Lower lobe of right lung (tissue), 2 donors: ENCODE results near the gene NDUFAF4. TPM values are rescaled to one million over a fixed set of nuclear protein-coding genes. Genes with fewer than 3 reads are reported as not detected.

ENCODE experiments used
- ATAC-seq, 2 donors: fragments of 200-7000 bp; cut with Tn5 transposase; one replicate each; pipeline ENCODE4 v1.9.1; 2020 to 2022; ENCODE audit warnings: mild to moderate bottlenecking in 2 of 2, moderate library complexity in 2 of 2
- DNase-seq: peaks from one replicate; pipeline ENCODE4 v3.0.0-alpha.2; 2020
- H3K27ac ChIP-seq: fragments of 200-600 bp; one replicate; pipeline ENCODE4 v1.8.0; 2022
- H3K27me3 ChIP-seq: fragments of 200-600 bp; one replicate; pipeline ENCODE4 v1.8.0; 2022; ENCODE audit warnings: low read depth
- H3K36me3 ChIP-seq: fragments of 200-600 bp; one replicate; pipeline ENCODE4 v1.8.0; 2022; ENCODE audit warnings: mild to moderate bottlenecking
- H3K4me1 ChIP-seq: fragments of 200-600 bp; one replicate; pipeline ENCODE4 v1.8.0; 2022
- H3K4me3 ChIP-seq: fragments of 200-600 bp; one replicate; pipeline ENCODE4 v1.8.0; 2022; ENCODE audit warnings: mild to moderate bottlenecking
- H3K9me3 ChIP-seq: fragments of 200-600 bp; one replicate; pipeline ENCODE4 v1.8.0; 2022
- CTCF ChIP-seq: fragments of 200-600 bp; IDR thresholded peaks from one replicate; pipeline ENCODE4 v1.8.0; 2022; ENCODE audit warnings: antibody characterized with exemption, mild to moderate bottlenecking
- intact Hi-C: fragments of 100-400 bp; cut with DNase I; formaldehyde crosslinking; loops from one replicate; pipeline ENCODE4 v1.11.0; 2022
- total RNA-seq: library from RNA; stranded (reverse); fragmentation: NEBNext Ultra II Directional; extraction: Animal tissue kit (Norgen Biotek cat#: 25700); gene quantifications from one replicate; pipeline ENCODE4 v1.2.1, GENCODE V29; 2021
- donor health status: DM: no; HTN: yes; CAD: no; lungs with severe emphysema.

NDUFAF4 gene
- total RNA-seq, 1 donor from 2014 or later = 20.4 TPM

GRCh38 chr6:96899451-96899998, 1.8 kb upstream of the NDUFAF4 start:
- no peaks in the 10 kb centered on the region for H3K36me3 ChIP-seq
- DNase-seq = no peak
- intact Hi-C loops = no loop called here
- TF ChIP-seq CTCF = no peak
- H3K27ac ChIP-seq = no peak overlapping the region
- H3K4me1 ChIP-seq = peaks cover 25% of the 10 kb centered on the region
- no peaks in the 10 kb centered on the region for H3K27me3 ChIP-seq
- no peak for ATAC-seq
- H3K9me3 ChIP-seq = no peaks in the 10 kb centered on the region
- no peak overlapping the region for H3K4me3 ChIP-seq

- DNase-seq (no peak), ATAC-seq (no peak)
- no peak overlapping the region for H3K4me3 ChIP-seq
- peak overlapping the region; percentile 90 for H3K27ac ChIP-seq
- H3K27me3 ChIP-seq = no peaks in the 10 kb centered on the region
- no peaks in the 10 kb centered on the region for H3K9me3 ChIP-seq
- peaks cover 25% of the 10 kb centered on the region for H3K4me1 ChIP-seq
- intact Hi-C loops = no loop called here
- peaks cover 5% of the 10 kb centered on the region for H3K36me3 ChIP-seq
- peak; percentile 39 for TF ChIP-seq CTCF
Measured at GRCh38 chr6:96899019-96899418, 1.3 kb upstream of the NDUFAF4 start.

GRCh38 chr6:96898241-96898851, 655 bp upstream of the NDUFAF4 start:
- intact Hi-C loops = no loop called here
- ATAC-seq = no peak
- DNase-seq = no peak

GRCh38 chr6:96889146-96889545, 8.5 kb downstream of the NDUFAF4 start:
- intact Hi-C loops = no loop called here
- no peaks in the 10 kb centered on the region for H3K27me3 ChIP-seq
- ATAC-seq = no peak
- no peak overlapping the region for H3K4me3 ChIP-seq
- no peaks in the 10 kb centered on the region for H3K4me1 ChIP-seq
- no peak overlapping the region for H3K27ac ChIP-seq
- no peaks in the 10 kb centered on the region for H3K9me3 ChIP-seq
- H3K36me3 ChIP-seq = peaks cover 38% of the 10 kb centered on the region
- no peak for DNase-seq
- TF ChIP-seq CTCF = no peak

More at GRCh38 chr6:96898241-96898851, 655 bp upstream of the NDUFAF4 start:
- Histone ChIP-seq H3K9me3 (no peaks in the 10 kb centered on the region), H3K27me3 (no peaks in the 10 kb centered on the region), H3K4me3 (peak overlapping the region; percentile 87), H3K4me1 (peaks cover 25% of the 10 kb centered on the region), H3K27ac (peak overlapping the region; percentile 90), H3K36me3 (peaks cover 11% of the 10 kb centered on the region)
- TF ChIP-seq CTCF = no peak

GRCh38 chr6:96888745-96889144, 8.9 kb downstream of the NDUFAF4 start:
- H3K27me3 ChIP-seq = no peaks in the 10 kb centered on the region
- H3K36me3 ChIP-seq = peaks cover 34% of the 10 kb centered on the region
- no peak for TF ChIP-seq CTCF
- H3K9me3 ChIP-seq = no peaks in the 10 kb centered on the region
- no peak for ATAC-seq
- intact Hi-C loops = no loop called here
- H3K27ac ChIP-seq = no peak overlapping the region
- H3K4me3 ChIP-seq = no peak overlapping the region
- no peak for DNase-seq
- no peaks in the 10 kb centered on the region for H3K4me1 ChIP-seq
